ENCODE data around the gene AKAP13.

AKAP13 gene

GRCh38 chr15:85456798-85457197 lies 76.4 kb downstream of the AKAP13 start:
- H3K4me3 ChIP-seq (ENCODE audit: low read length), result no peak overlapping the region
- TF ChIP-seq, protein P1, sequence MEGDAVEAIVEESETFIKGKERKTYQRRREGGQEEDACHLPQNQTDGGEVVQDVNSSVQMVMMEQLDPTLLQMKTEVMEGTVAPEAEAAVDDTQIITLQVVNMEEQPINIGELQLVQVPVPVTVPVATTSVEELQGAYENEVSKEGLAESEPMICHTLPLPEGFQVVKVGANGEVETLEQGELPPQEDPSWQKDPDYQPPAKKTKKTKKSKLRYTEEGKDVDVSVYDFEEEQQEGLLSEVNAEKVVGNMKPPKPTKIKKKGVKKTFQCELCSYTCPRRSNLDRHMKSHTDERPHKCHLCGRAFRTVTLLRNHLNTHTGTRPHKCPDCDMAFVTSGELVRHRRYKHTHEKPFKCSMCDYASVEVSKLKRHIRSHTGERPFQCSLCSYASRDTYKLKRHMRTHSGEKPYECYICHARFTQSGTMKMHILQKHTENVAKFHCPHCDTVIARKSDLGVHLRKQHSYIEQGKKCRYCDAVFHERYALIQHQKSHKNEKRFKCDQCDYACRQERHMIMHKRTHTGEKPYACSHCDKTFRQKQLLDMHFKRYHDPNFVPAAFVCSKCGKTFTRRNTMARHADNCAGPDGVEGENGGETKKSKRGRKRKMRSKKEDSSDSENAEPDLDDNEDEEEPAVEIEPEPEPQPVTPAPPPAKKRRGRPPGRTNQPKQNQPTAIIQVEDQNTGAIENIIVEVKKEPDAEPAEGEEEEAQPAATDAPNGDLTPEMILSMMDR (conservative IDR thresholded peaks at IDR 0.05; ENCODE audit: low read length), result no peak
- DNase-seq (ENCODE audit: low read depth), result no peak

- no peak overlapping the region for H3K4me3 ChIP-seq (ENCODE audit: low read length)
- DNase-seq (ENCODE audit: low read depth), result no peak
- TF ChIP-seq, protein P1 (conservative IDR thresholded peaks at IDR 0.05; ENCODE audit: low read length), result no peak
These were observed 77.1 kb downstream of the AKAP13 start for GRCh38 chr15:85457392-85457968.

DNA sequence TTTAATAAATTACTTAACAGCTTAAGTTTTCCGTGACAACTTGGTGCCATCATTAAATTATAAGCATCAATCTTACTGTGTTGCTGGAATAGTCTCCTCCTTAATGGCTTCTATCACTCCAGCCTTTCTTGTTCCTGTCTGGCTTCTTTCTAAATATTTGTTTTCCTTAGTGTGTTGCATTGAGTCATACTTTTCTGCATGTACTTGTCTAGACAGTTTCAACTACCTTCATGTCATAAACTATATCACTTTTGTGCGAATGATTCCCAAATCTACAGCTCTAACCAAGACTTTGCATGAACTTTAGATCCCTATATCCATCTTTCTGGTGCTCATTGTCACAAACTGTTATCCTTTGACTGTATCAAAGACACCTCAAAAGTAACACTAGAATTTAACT lies 78.4 kb downstream of the AKAP13 start:
- DNase-seq (ENCODE audit: low read depth), result no peak
- TF ChIP-seq, protein P1 (conservative IDR thresholded peaks at IDR 0.05; ENCODE audit: low read length), result no peak
- H3K4me3 ChIP-seq (ENCODE audit: low read length), result no peak overlapping the region

DNA sequence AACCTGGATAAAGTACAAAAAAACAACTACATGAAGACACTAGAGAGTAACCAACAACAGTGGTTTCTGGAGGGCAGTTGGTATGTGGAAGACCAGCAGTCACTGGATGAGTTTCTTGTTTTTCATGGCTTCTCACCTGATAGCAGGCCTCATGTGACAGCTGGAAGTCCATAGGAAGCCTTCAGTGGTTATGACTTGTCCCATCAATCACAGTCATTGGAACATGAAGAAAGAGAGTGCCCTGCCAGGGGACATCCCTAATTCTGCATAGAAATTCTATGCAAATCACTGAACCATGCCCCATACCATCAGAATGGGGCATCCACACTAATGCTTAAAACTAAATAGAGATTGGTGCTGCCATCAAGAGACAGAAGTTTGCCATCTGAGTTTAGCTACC lies 81.6 kb downstream of the AKAP13 start:
- TF ChIP-seq, protein P1 (conservative IDR thresholded peaks at IDR 0.05; ENCODE audit: low read length), result no peak
- H3K4me3 ChIP-seq (ENCODE audit: low read length), result no peak overlapping the region
- no peak for DNase-seq (ENCODE audit: low read depth)

- TF ChIP-seq, protein P1 (conservative IDR thresholded peaks at IDR 0.05; ENCODE audit: low read length), result no peak
- DNase-seq (ENCODE audit: low read depth), result no peak
- no peak overlapping the region for H3K4me3 ChIP-seq (ENCODE audit: low read length)
These were observed 83.0 kb downstream of the AKAP13 start for GRCh38 chr15:85463276-85463892.

GRCh38 chr15:85463976-85464375 lies 83.6 kb downstream of the AKAP13 start:
- TF ChIP-seq, protein P1 (conservative IDR thresholded peaks at IDR 0.05; ENCODE audit: low read length), result no peak
- DNase-seq (ENCODE audit: low read depth), result no peak

DNA sequence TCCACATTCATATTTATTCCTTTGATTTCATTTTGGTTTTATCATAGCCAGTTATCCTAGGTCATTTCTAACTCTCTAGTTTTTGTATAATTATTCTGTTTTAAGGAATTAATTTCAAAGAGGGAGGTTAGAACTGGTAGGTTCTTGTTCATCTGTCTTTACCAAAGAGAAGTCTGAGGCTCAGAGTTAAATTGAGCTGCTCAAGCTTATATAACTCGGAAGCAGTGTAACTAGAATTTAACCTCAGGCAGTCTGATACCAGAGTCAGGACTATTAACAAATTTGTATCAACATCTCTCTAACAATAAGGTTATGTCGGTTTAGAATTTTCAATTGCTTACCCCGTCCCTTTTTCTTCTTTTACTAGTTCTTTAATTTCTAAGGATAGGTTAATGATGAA lies 84.1 kb downstream of the AKAP13 start:
- no peak overlapping the region for H3K4me3 ChIP-seq (ENCODE audit: low read length)
- DNase-seq (ENCODE audit: low read depth), result no peak
- TF ChIP-seq, protein P1 (conservative IDR thresholded peaks at IDR 0.05; ENCODE audit: low read length), result no peak

More at GRCh38 chr15:85463976-85464375, 83.6 kb downstream of the AKAP13 start:
- no peak overlapping the region for H3K4me3 ChIP-seq (ENCODE audit: low read length)

Data from AG10803 (cell line).